HG03066 (cell line): ENCODE results near the gene MCC.

Source experiments
- ATAC-seq: cut with Tn5 transposase; IDR thresholded peaks from one replicate; pipeline ENCODE4 v1.9.1; 2021; ENCODE audit warnings: low read depth; ENCODE audit not compliant: unreplicated experiment

The MCC gene

DNA sequence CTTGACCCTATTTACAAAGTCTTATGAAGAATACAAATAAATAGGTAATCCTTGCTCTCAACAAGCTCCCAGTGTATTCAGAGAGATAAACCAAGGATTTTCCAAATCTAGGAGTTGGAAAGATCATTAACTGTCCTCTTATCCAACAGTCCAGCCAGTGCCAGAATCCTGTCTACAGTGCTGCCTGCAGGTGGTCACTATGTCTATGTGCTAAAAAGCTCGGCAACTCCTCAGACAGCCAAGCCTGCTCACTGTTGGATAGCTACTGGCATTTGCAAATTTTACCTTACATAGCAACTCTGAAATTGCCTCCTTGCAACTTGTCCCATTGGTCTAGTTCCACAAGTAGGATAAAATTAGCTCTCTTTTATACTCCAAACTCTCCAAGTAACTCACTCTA, 324.2 kb downstream of the MCC start:
- ATAC-seq: no peak

GRCh38 chr5:113163328-113163727, 324.9 kb downstream of the MCC start:
- ATAC-seq: no peak

GRCh38 chr5:113162770-113163169, 325.5 kb downstream of the MCC start:
- no peak for ATAC-seq

DNA sequence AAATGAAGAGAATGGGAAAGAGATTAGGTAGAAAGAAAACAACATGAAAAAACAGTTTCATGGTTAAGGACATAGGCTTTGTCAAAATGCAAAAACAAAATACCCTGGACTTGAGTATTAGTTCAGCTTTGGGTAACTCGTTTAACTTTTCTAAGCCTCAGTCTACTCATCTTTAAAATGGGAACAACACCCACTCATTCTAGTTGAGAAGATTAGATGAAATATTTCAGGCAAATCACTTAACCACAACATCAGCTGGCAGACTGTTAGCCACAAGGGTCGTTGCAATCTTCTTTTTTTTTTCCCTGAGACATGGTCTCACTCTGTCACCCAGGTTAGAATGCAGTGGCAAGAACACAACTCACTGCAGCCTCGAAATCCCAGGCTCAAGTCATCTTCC, 326.0 kb downstream of the MCC start:
- no peak for ATAC-seq

DNA sequence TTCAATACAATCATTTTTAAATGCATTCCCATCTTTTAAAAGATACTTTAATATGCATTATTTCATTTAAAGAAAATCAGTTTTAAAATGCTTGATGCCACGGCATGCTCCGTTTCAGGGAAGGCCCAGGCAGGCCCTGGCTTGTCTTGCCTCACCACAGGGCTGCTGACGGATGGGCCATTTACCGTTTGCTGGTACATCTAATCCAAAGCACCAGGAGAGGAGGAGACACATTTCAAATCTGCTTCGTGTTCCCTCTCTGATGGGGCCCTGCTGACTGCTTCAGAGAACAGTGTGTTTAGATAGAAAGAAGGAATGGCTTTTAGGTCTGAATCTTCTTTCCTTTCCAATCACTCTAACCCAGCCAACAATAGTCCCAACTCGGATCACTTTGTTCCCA, 326.4 kb downstream of the MCC start:
- ATAC-seq: no peak

GRCh38 chr5:113157886-113158285, 330.4 kb downstream of the MCC start:
- ATAC-seq: no peak

- ATAC-seq: no peak
Observed at GRCh38 chr5:113156271-113156877, 331.9 kb downstream of the MCC start.

DNA sequence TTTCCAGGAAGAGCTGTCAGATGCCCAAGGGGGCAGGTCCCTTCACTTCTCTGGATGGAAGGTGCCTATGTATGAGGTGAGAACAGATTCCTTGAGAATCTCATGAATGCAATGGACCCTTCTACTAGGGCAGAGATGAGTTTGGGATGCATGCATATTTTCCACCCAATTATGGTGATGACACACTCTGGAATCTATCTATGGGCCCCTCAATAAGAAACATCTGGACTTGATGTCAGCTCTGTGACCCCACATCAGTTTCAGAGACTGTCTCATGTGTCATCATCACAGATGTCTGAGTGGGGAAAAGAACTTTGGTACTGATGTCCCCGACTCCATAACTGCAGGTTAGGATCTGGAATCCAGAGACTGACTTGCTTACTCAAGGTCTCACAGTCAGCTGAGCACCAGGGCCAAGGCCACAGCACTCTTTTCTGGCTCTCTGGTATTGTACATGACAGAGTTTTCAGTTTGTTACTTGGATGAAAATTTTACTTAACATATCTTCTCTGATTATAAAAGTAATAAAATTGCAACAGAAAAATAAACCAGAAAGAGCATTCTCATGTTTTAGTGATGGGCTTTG, 334.6 kb downstream of the MCC start:
- ATAC-seq: no peak

- no peak for ATAC-seq
Observed at GRCh38 chr5:113152380-113152740, 335.9 kb downstream of the MCC start.

DNA sequence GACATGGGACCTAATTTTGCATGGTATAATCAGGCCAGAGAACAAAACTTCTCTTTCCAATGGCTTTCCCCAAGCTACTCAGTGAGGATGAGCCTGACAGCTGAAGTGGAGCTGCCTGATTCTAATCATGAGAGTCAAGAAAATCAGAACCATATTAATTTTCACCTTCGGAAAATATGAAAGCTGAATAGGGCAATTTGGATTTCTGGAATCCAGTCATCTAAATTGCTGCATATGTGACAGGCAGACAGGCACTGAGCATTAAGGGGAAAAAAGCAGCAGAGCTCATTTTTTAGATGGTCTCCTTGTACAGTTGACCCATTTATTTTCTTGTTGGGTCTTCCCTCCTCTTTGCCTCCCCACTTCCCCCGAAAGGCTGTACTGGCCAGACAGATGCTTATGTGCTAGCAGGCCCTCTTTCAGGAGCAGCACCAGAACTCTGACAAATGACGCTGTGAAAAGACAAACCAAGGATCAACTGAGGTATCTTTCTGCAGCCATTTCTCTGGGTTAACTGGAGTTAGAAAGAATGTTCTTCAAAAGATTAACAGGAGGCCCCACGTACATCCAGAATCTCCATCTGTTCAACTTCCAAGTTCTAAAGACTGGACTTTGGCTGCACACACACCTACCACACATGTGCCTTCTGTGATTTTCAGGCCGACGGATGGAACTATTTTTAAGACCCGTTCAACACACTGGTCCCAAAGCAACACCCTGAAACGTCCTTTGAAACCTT, 336.4 kb downstream of the MCC start:
- no peak for ATAC-seq

GRCh38 chr5:113150821-113151220, 337.4 kb downstream of the MCC start:
- no peak for ATAC-seq

DNA sequence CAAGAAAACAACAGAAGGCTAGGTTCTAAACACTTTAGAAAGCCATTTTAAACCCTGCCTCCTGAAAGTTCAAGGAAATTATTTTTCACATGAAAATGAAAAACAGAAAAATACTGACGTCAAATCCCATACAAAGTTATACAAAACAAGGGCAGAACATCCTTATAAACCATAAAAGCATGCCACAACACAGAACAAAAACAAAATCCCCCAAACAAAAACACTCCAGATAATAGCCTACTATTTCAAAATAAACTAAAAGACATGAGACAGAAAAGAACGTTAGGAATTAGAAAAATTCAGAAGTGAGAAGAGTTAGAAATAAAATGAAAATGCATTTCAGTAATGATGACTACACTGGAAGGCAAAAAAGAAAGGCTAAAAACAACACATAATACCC, 338.0 kb downstream of the MCC start:
- ATAC-seq: no peak

DNA sequence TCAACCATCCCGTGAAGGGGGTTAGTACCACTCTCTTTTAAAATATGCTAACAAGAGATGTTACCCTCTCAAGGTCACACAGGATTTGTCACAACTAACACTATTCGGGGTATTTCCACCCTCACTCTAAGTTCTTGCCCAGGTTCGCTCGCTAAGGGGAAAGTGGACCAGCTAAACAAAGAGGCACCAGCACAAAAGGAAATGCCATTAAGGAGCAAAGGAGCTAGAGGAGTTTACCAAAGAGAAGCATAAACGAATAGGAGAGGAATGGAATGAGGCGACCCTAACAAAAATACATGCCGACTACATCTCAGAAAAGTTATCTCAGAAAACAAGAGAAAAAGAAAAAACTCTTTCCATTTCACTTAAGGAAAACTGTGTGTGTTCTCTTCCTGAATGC, 340.7 kb downstream of the MCC start:
- ATAC-seq: no peak

- no peak for ATAC-seq
Observed at GRCh38 chr5:113147101-113147508, 341.1 kb downstream of the MCC start.

DNA sequence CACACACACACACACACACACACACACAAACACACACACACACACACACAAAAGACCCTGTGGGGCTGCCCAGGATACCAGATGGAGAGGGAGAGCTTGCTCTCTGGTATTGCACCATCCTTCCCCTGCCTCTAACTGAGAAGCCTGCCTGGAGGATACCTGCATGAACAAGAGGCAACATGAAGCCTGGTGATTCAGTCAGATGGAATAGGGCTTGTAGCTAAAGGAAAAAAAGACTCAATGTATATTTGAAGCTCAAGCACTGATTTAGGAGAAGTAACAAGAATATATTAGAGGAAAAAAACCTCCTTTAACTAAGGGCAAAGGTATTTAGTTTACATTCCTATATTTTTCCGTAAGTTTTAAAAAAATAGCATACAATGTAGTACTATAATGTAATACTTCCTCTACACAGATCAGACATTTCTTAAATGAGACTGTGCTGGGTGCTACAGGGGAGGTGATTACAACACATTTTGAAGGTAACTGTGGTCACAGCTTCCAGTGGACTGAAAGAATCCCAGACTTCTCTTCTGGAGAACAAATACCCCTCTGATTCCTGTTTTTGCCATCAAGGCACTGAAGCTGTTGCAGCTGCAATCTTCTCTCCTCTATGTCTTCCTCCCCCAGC, 342.4 kb downstream of the MCC start:
- no peak for ATAC-seq

DNA sequence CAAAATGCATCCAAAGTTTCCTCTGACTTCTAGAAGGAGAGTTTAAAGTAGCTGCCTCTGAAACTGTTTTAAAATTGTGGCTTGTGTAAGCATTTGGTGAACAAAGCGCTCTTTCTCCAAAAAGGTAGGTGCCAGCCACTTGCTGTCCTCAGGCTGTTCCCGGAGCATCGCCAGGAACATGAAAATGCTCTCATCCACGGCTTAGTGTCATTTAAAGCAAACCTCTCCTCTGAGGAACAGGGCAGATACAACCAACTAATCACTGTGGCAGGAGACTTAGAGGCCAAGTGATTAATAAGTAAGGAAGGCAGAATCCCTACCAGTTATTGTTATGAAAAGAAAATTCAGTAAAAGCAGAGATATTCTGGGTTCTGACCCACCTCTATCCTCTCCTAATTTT, 346.1 kb downstream of the MCC start:
- ATAC-seq: no peak

- no peak for ATAC-seq
Observed at GRCh38 chr5:113140837-113141671, 347.2 kb downstream of the MCC start.

DNA sequence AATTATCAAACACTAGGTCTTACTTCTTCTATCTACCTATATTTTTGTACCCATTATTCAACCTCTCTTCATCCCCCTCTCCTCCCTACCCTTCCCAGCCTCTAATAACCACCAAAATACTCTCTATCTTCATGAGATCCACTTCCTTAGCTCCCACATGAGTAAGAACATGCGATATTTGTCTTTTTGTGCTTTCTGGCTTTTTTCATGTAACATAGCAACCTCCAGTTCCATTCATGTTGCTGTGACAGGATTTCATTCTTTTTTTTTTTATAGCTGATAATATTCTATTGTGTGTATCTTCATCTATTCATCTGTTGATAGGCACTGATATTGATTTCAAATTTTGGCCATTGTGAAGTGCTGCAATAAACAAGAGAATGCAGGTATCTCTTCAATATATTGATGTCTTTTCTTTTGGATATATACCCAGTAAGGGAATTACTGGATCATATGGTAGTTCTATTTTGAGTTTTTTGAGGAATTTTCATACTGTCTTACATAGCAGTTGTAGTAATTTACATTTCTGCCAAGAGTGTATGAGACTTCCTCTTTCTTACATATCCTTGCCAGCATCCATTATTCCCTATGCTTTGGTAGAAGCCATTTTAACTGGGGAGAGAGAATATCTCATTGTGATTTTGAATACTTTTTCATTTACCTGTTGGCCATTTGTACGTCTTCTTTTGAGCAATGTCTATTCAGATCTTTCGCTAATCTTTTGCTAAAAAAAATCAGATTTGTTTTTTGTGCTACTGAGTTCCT, 354.9 kb downstream of the MCC start:
- ATAC-seq: no peak

GRCh38 chr5:113132564-113132963, 355.7 kb downstream of the MCC start:
- ATAC-seq: no peak

- ATAC-seq: no peak
Observed at GRCh38 chr5:113128641-113129330, 359.5 kb downstream of the MCC start.
